H1 (cell line): Measurements from ENCODE around the gene ARHGEF10L. TPM values are rescaled to one million over a fixed set of nuclear protein-coding genes. Genes with fewer than 3 reads are reported as not detected.

Experiments used
- MAX ChIP-seq: IDR thresholded peaks from 2 replicates; pipeline ENCODE4 v1.6.1; 2012; ENCODE audit warnings: inconsistent platforms
- SUZ12 ChIP-seq: fragments of 200-600 bp; sonication (generic); IDR thresholded peaks from 2 replicates; pipeline ENCODE4 v1.6.1; 2012; ENCODE audit warnings: mild to moderate bottlenecking, inconsistent platforms, low read length, moderate library complexity, mixed read lengths
- TBP ChIP-seq: IDR thresholded peaks from 2 replicates; pipeline ENCODE4 v1.6.1; 2011; ENCODE audit warnings: low read depth, low read length, improper control_type of control experiment
- polyA plus RNA-seq, 7 experiments: library from polyadenylated mRNA; depleted of rRNA in 3 of 7; stranded (reverse) in 5 of 7; unstranded in 2 of 7; fragments of >200 nt in 5 of 7; fragments of 200-250 nt in 2 of 7; gene quantifications; 1 replicate in 5 of 7; 2 replicates in 1 of 7; 4 replicates in 1 of 7; pipeline versions ENCODE4 v1.2.1 to v1.2.3, GENCODE V29; 2011 to 2013; ENCODE audit warnings: missing spikeins in 2 of 7, mixed read lengths in 2 of 7
- total RNA-seq: library from RNA; stranded (reverse); fragmentation: NEBNext Ultra II Directional; extraction: Animal tissue kit (Norgen Biotek cat#: 25700); gene quantifications from 2 replicates; pipeline ENCODE4 v1.2.1, GENCODE V29; 2021

Gene ARHGEF10L
- total and polyA plus RNA-seq, 2 of the 8 experiments (the other 6 are each of a cell fraction or from before 2014, with no cell fraction given) = 33.6 to 39.6 TPM

GRCh38 chr1:17515902-17516301 is 23.6 kb upstream of the ARHGEF10L start (continued):
- TF ChIP-seq MAX (no peak), TBP (no peak), SUZ12 (no peak)
